Thyroid gland (tissue), 4 donors: ENCODE data around the gene CFAP410. TPM values are rescaled to one million over a fixed set of nuclear protein-coding genes. Genes with fewer than 3 reads are reported as not detected.
A peak's percentile ranks its signal among the peaks of the same experiment; 100 is the strongest.

Experiments used
- DNase-seq, 2 donors: peaks; one replicate each; pipeline ENCODE4 v3.0.0-alpha.2; 2019
- H3K27ac ChIP-seq, 3 donors: fragments of 200-600 bp; sonication (generic); 1 replicate in 2 of 3; 2 replicates in 1 of 3; pipeline ENCODE4 v1.5.1; 2016 to 2019; ENCODE audit warnings: mild to moderate bottlenecking in 1 of 3, moderate library complexity in 1 of 3
- H3K27me3 ChIP-seq: fragments of 200-600 bp; sonication (generic); one replicate; pipeline ENCODE4 v1.5.1; 2019
- H3K36me3 ChIP-seq, 2 donors: fragments of 200-600 bp; sonication (generic); one replicate each; pipeline ENCODE4 v1.5.1; 2016 to 2019
- H3K4me1 ChIP-seq, 2 donors: fragments of 200-600 bp; sonication (generic); one replicate each; pipeline ENCODE4 v1.5.1; 2017 to 2019
- H3K4me3 ChIP-seq, 3 donors: fragments of 200-600 bp; sonication (generic); replicated peaks in 1 of 3; 1 replicate in 2 of 3; 2 replicates in 1 of 3; pipeline ENCODE4 v1.5.1; 2016; ENCODE audit warnings: mild to moderate bottlenecking in 1 of 3
- H3K9me3 ChIP-seq: fragments of 200-600 bp; sonication (generic); one replicate; pipeline ENCODE4 v1.5.1; 2017
- CTCF ChIP-seq, 6 experiments: fragments of 200-600 bp in 3 of 6; fragments of 450-650 bp in 3 of 6; sonication (generic) in 3 of 6; IDR thresholded peaks; one replicate each; pipeline ENCODE4 v1.5.1; 2016 to 2019; ENCODE audit warnings: antibody characterized with exemption in 6 of 6, mild to moderate bottlenecking in 2 of 6, inconsistent platforms in 1 of 6, moderate library complexity in 1 of 6
- POLR2A ChIP-seq, 2 donors: fragments of 450-650 bp; IDR thresholded peaks; one replicate each; pipeline ENCODE4 v1.6.1; 2017; ENCODE audit warnings: antibody characterized with exemption in 2 of 2, mild to moderate bottlenecking in 2 of 2, moderate library complexity in 1 of 2
- WGBS, 2 donors: methylation state at CpG; one replicate each; pipeline ENCODE4 v1.1.5; 2017; 5-methylcytosine and 5-hydroxymethylcytosine counted together
- intact Hi-C: fragments of 100-400 bp; cut with DNase I; formaldehyde crosslinking; loops from one replicate; pipeline ENCODE4 v1.15.1; 2023
- total RNA-seq, 4 donors: library from RNA; depleted of rRNA; stranded (reverse); fragments of >200 nt; gene quantifications; one replicate each; pipeline ENCODE4 v1.2.3, GENCODE V29; 2016

CFAP410 gene
- total RNA-seq, 4 donors from 2014 or later, result 55.2 to 93.4 (median 64.1) TPM

- WGBS, 2 donors, result 37 to 38% methylated on average over 9 of the region's 10 CpGs
- H3K4me1 ChIP-seq, result peaks cover 7 to 53% of the 10 kb centered on the region in 2 donors
- H3K9me3 ChIP-seq, result no peaks in the 10 kb centered on the region
- H3K27ac ChIP-seq, result peak overlapping the region; percentile 91 to 95 (median 91)
- H3K36me3 ChIP-seq, result no peaks in the 10 kb centered on the region
- no peaks in the 10 kb centered on the region for H3K27me3 ChIP-seq
- peak overlapping the region in 2 of 3 donors; percentile 35 to 94 for H3K4me3 ChIP-seq
- no peak for TF ChIP-seq CTCF (IDR thresholded peaks at IDR 0.05)
- TF ChIP-seq POLR2A (IDR thresholded peaks at IDR 0.05), result no peak
- DNase-seq, result no peak
- intact Hi-C loops, result no loop called here
These were observed 40.1 kb downstream of the CFAP410 start for GRCh38 chr21:44299085-44299457.

GRCh38 chr21:44298301-44298700 lies 40.9 kb downstream of the CFAP410 start:
- no peaks in the 10 kb centered on the region for H3K9me3 ChIP-seq
- DNase-seq, result no peak
- H3K4me1 ChIP-seq, result peaks cover 7 to 47% of the 10 kb centered on the region in 2 donors
- intact Hi-C loops, result no loop called here
- H3K36me3 ChIP-seq, result no peaks in the 10 kb centered on the region
- no peak overlapping the region for H3K27ac ChIP-seq
- WGBS, 2 donors, result 91 to 98% methylated on average over 2 of the region's 2 CpGs
- no peak overlapping the region for H3K4me3 ChIP-seq
- H3K27me3 ChIP-seq, result no peaks in the 10 kb centered on the region
- TF ChIP-seq CTCF (IDR thresholded peaks at IDR 0.05) (no peak), POLR2A (IDR thresholded peaks at IDR 0.05) (no peak)

GRCh38 chr21:44297525-44298290 lies 41.5 kb downstream of the CFAP410 start:
- H3K27ac ChIP-seq, result no peak overlapping the region
- intact Hi-C loops, result no loop called here
- DNase-seq, result peak; percentile 82 to 87
- no peaks in the 10 kb centered on the region for H3K27me3 ChIP-seq
- no peaks in the 10 kb centered on the region for H3K9me3 ChIP-seq
- TF ChIP-seq POLR2A (IDR thresholded peaks at IDR 0.05), result no peak
- peak; percentile 39 to 84 (median 80) for TF ChIP-seq CTCF (IDR thresholded peaks at IDR 0.05)
- H3K4me3 ChIP-seq, result no peak overlapping the region
- H3K4me1 ChIP-seq, result peaks cover 7 to 42% of the 10 kb centered on the region in 2 donors
- 29 to 31% methylated on average over 9 to 20 of the region's 22 CpGs for WGBS, 2 donors
- H3K36me3 ChIP-seq, result no peaks in the 10 kb centered on the region

GRCh38 chr21:44296916-44297315 lies 42.3 kb downstream of the CFAP410 start:
- Histone ChIP-seq H3K27me3 (no peaks in the 10 kb centered on the region), H3K36me3 (no peaks in the 10 kb centered on the region), H3K4me3 (no peak overlapping the region), H3K27ac (no peak overlapping the region), H3K4me1 (peaks cover 7 to 36% of the 10 kb centered on the region in 2 donors), H3K9me3 (no peaks in the 10 kb centered on the region)
- TF ChIP-seq POLR2A (IDR thresholded peaks at IDR 0.05) (no peak), CTCF (IDR thresholded peaks at IDR 0.05) (no peak)
- DNase-seq, result no peak
- intact Hi-C loops, result no loop called here
- 76% methylated on average over 9 to 12 of the region's 13 CpGs for WGBS, 2 donors

- Histone ChIP-seq H3K27ac (no peak overlapping the region), H3K9me3 (no peaks in the 10 kb centered on the region), H3K4me1 (peaks cover 5 to 28% of the 10 kb centered on the region in 2 donors), H3K36me3 (no peaks in the 10 kb centered on the region), H3K4me3 (no peak overlapping the region), H3K27me3 (no peaks in the 10 kb centered on the region)
- no peak for TF ChIP-seq CTCF (IDR thresholded peaks at IDR 0.05)
- no peak for TF ChIP-seq POLR2A (IDR thresholded peaks at IDR 0.05)
- WGBS, 2 donors, result 80% methylated on average over 1 to 11 of the region's 12 CpGs
- DNase-seq, result no peak
- intact Hi-C loops, result no loop called here
These were observed 43.1 kb downstream of the CFAP410 start for GRCh38 chr21:44296103-44296519.
